GM18873 (cell line): ENCODE results near the gene LIPA.
"Not testable (repeated sequence)": the region's sequence is repeated elsewhere in the genome, so short reads cannot be mapped to it uniquely, and the experiment has no call there.

ENCODE experiments used
- ATAC-seq: cut with Tn5 transposase; IDR thresholded peaks from one replicate; pipeline ENCODE4 v1.9.1; 2021; ENCODE audit warnings: mild to moderate bottlenecking, moderate library complexity, moderate number of reproducible peaks; ENCODE audit not compliant: unreplicated experiment, low FRiP score

Gene LIPA

GRCh38 chr10:89171263-89171872 lies 80.2 kb downstream of the LIPA start:
- ATAC-seq = no peak

GRCh38 chr10:89168354-89168900 lies 83.1 kb downstream of the LIPA start:
- not testable (repeated sequence) for ATAC-seq

GRCh38 chr10:89167915-89168314 lies 83.7 kb downstream of the LIPA start:
- ATAC-seq = no peak

GRCh38 chr10:89165923-89166322 lies 85.7 kb downstream of the LIPA start:
- ATAC-seq = no peak

- no peak for ATAC-seq
Observed at GRCh38 chr10:89164920-89165319, 86.7 kb downstream of the LIPA start.

GRCh38 chr10:89164080-89164479 lies 87.5 kb downstream of the LIPA start:
- peak; percentile 10 for ATAC-seq
